ENCODE results near the gene KRTAP3-3.

Gene KRTAP3-3

GRCh38 chr17:40984226-40984625 is 9.7 kb downstream of the KRTAP3-3 start, which contains the start of gene KRT40:
Gene KRT40, minus strand, starts transcription at chr17:40984326. Its CDS starts 53 bp downstream, at chr17:40984273.
- H3K9me3 Mint-ChIP-seq: no peaks in the 10 kb centered on the region
- H3K27me3 Mint-ChIP-seq: peaks cover 2% of the 10 kb centered on the region
- no peaks in the 10 kb centered on the region for H3K36me3 Mint-ChIP-seq
- H3K4me1 Mint-ChIP-seq: no peaks in the 10 kb centered on the region
- H3K4me3 Mint-ChIP-seq: no peak within 1 kb of the TSS
- H3K27ac Mint-ChIP-seq: no peak within 1 kb of the TSS

- H3K27ac Mint-ChIP-seq: no peak overlapping the region
Measured at GRCh38 chr17:40981115-40981514, 12.8 kb downstream of the KRTAP3-3 start.

GRCh38 chr17:40980596-40980995 is 13.4 kb downstream of the KRTAP3-3 start:
- Mint-ChIP-seq H3K36me3 (no peaks in the 10 kb centered on the region), H3K4me3 (no peak overlapping the region), H3K27me3 (peaks cover 5% of the 10 kb centered on the region), H3K27ac (no peak overlapping the region), H3K4me1 (no peaks in the 10 kb centered on the region), H3K9me3 (no peaks in the 10 kb centered on the region)

More at GRCh38 chr17:40981115-40981514, 12.8 kb downstream of the KRTAP3-3 start:
- Mint-ChIP-seq H3K4me3 (no peak overlapping the region), H3K36me3 (no peaks in the 10 kb centered on the region), H3K4me1 (no peaks in the 10 kb centered on the region), H3K9me3 (no peaks in the 10 kb centered on the region), H3K27me3 (peaks cover 5% of the 10 kb centered on the region)

GRCh38 chr17:40980117-40980516 is 13.8 kb downstream of the KRTAP3-3 start:
- H3K27ac Mint-ChIP-seq: no peak overlapping the region
- no peaks in the 10 kb centered on the region for H3K9me3 Mint-ChIP-seq
- no peak overlapping the region for H3K4me3 Mint-ChIP-seq
- H3K4me1 Mint-ChIP-seq: no peaks in the 10 kb centered on the region
- H3K36me3 Mint-ChIP-seq: no peaks in the 10 kb centered on the region
- peaks cover 7% of the 10 kb centered on the region for H3K27me3 Mint-ChIP-seq

- peaks cover 5% of the 10 kb centered on the region for H3K27me3 Mint-ChIP-seq
- no peak overlapping the region for H3K27ac Mint-ChIP-seq
- H3K9me3 Mint-ChIP-seq: no peaks in the 10 kb centered on the region
- H3K4me3 Mint-ChIP-seq: no peak overlapping the region
- H3K36me3 Mint-ChIP-seq: no peaks in the 10 kb centered on the region
- no peaks in the 10 kb centered on the region for H3K4me1 Mint-ChIP-seq
Measured at GRCh38 chr17:40978575-40979151, 15.3 kb downstream of the KRTAP3-3 start.

- no peak overlapping the region for H3K4me3 Mint-ChIP-seq
- no peaks in the 10 kb centered on the region for H3K36me3 Mint-ChIP-seq
- H3K4me1 Mint-ChIP-seq: no peaks in the 10 kb centered on the region
- no peaks in the 10 kb centered on the region for H3K9me3 Mint-ChIP-seq
- H3K27me3 Mint-ChIP-seq: peaks cover 5% of the 10 kb centered on the region
- no peak overlapping the region for H3K27ac Mint-ChIP-seq
Measured at GRCh38 chr17:40975516-40975915, 18.4 kb downstream of the KRTAP3-3 start.

GRCh38 chr17:40974366-40974765 is 19.6 kb downstream of the KRTAP3-3 start:
- Mint-ChIP-seq H3K4me3 (no peak overlapping the region), H3K27ac (no peak overlapping the region), H3K9me3 (no peaks in the 10 kb centered on the region), H3K4me1 (no peaks in the 10 kb centered on the region), H3K36me3 (no peaks in the 10 kb centered on the region), H3K27me3 (peaks cover 5% of the 10 kb centered on the region)

- Mint-ChIP-seq H3K27me3 (peaks cover 4% of the 10 kb centered on the region), H3K9me3 (no peaks in the 10 kb centered on the region), H3K4me3 (no peak overlapping the region), H3K36me3 (no peaks in the 10 kb centered on the region), H3K4me1 (no peaks in the 10 kb centered on the region), H3K27ac (no peak overlapping the region)
Measured at GRCh38 chr17:40967582-40967981, 26.4 kb downstream of the KRTAP3-3 start.

GRCh38 chr17:40966848-40967247 is 27.1 kb downstream of the KRTAP3-3 start, which contains the start of gene KRT39:
Gene KRT39, minus strand, starts transcription at chr17:40966948. Its CDS starts 92 bp downstream, at chr17:40966856.
- no peaks in the 10 kb centered on the region for H3K36me3 Mint-ChIP-seq
- no peaks in the 10 kb centered on the region for H3K9me3 Mint-ChIP-seq
- H3K4me1 Mint-ChIP-seq: no peaks in the 10 kb centered on the region
- H3K27ac Mint-ChIP-seq: no peak within 1 kb of the TSS
- no peak within 1 kb of the TSS for H3K4me3 Mint-ChIP-seq
- peaks cover 4% of the 10 kb centered on the region for H3K27me3 Mint-ChIP-seq

- Mint-ChIP-seq H3K9me3 (no peaks in the 10 kb centered on the region), H3K4me3 (no peak overlapping the region)
Measured at GRCh38 chr17:40963838-40964237, 30.1 kb downstream of the KRTAP3-3 start.

GRCh38 chr17:40962059-40962561 is 31.9 kb downstream of the KRTAP3-3 start:
- H3K4me1 Mint-ChIP-seq: no peaks in the 10 kb centered on the region
- H3K4me3 Mint-ChIP-seq: no peak overlapping the region
- no peaks in the 10 kb centered on the region for H3K9me3 Mint-ChIP-seq
- no peak overlapping the region for H3K27ac Mint-ChIP-seq
- H3K27me3 Mint-ChIP-seq: peaks cover 4% of the 10 kb centered on the region
- H3K36me3 Mint-ChIP-seq: no peaks in the 10 kb centered on the region

More at GRCh38 chr17:40963838-40964237, 30.1 kb downstream of the KRTAP3-3 start:
- H3K36me3 Mint-ChIP-seq: no peaks in the 10 kb centered on the region
- H3K27ac Mint-ChIP-seq: no peak overlapping the region
- H3K4me1 Mint-ChIP-seq: no peaks in the 10 kb centered on the region
- H3K27me3 Mint-ChIP-seq: peaks cover 4% of the 10 kb centered on the region

- no peaks in the 10 kb centered on the region for H3K9me3 Mint-ChIP-seq
- H3K27me3 Mint-ChIP-seq: peaks cover 4% of the 10 kb centered on the region
- H3K27ac Mint-ChIP-seq: no peak overlapping the region
- H3K4me1 Mint-ChIP-seq: no peaks in the 10 kb centered on the region
- no peaks in the 10 kb centered on the region for H3K36me3 Mint-ChIP-seq
- no peak overlapping the region for H3K4me3 Mint-ChIP-seq
Measured at GRCh38 chr17:40961591-40961990, 32.4 kb downstream of the KRTAP3-3 start.

- Mint-ChIP-seq H3K27me3 (peaks cover 3% of the 10 kb centered on the region), H3K27ac (no peak overlapping the region), H3K4me1 (no peaks in the 10 kb centered on the region), H3K9me3 (no peaks in the 10 kb centered on the region), H3K4me3 (no peak overlapping the region), H3K36me3 (no peaks in the 10 kb centered on the region)
Measured at GRCh38 chr17:40960144-40960543, 33.8 kb downstream of the KRTAP3-3 start.

- no peaks in the 10 kb centered on the region for H3K36me3 Mint-ChIP-seq
- no peaks in the 10 kb centered on the region for H3K9me3 Mint-ChIP-seq
- H3K4me1 Mint-ChIP-seq: no peaks in the 10 kb centered on the region
- no peak overlapping the region for H3K4me3 Mint-ChIP-seq
- peaks cover 3% of the 10 kb centered on the region for H3K27me3 Mint-ChIP-seq
- H3K27ac Mint-ChIP-seq: no peak overlapping the region
Measured at GRCh38 chr17:40958086-40958953, 35.6 kb downstream of the KRTAP3-3 start.

GRCh38 chr17:40956401-40957254 is 37.3 kb downstream of the KRTAP3-3 start:
- Mint-ChIP-seq H3K9me3 (no peaks in the 10 kb centered on the region), H3K4me1 (no peaks in the 10 kb centered on the region), H3K27me3 (peaks cover 12% of the 10 kb centered on the region), H3K4me3 (no peak overlapping the region), H3K36me3 (no peaks in the 10 kb centered on the region), H3K27ac (no peak overlapping the region)
